Left lung (tissue), 10 donors: ENCODE measurements around the gene GPR78. TPM values are rescaled to one million over a fixed set of nuclear protein-coding genes. Genes with fewer than 3 reads are reported as not detected.
A peak's percentile ranks its signal among the peaks of the same experiment; 100 is the strongest.

Experiments used
- ATAC-seq: fragments of 200-7000 bp; cut with Tn5 transposase; one replicate; pipeline ENCODE4 v1.9.1; 2020; ENCODE audit warnings: moderate library complexity
- DNase-seq, 4 donors: peaks; one replicate each; pipeline ENCODE4 v3.0.0-alpha.2; 2013 to 2020
- H3K27ac ChIP-seq, 2 donors: fragments of 200-600 bp; sonication (generic) in 1 of 2; one replicate each; pipeline versions ENCODE4 v1.5.0 to v1.8.0; 2020 to 2021
- H3K27me3 ChIP-seq, 2 donors: fragments of 200-600 bp; sonication (generic) in 1 of 2; one replicate each; pipeline versions ENCODE4 v1.5.0 to v1.8.0; 2020 to 2021
- H3K36me3 ChIP-seq, 2 donors: fragments of 200-600 bp; sonication (generic) in 1 of 2; one replicate each; pipeline versions ENCODE4 v1.5.0 to v1.8.0; 2020 to 2021
- H3K4me1 ChIP-seq, 2 donors: fragments of 200-600 bp; one replicate each; pipeline ENCODE4 v1.8.0; 2021
- H3K4me3 ChIP-seq, 2 donors: fragments of 200-600 bp; sonication (generic) in 1 of 2; one replicate each; pipeline versions ENCODE4 v1.5.0 to v1.8.0; 2020 to 2021; ENCODE audit warnings: mild to moderate bottlenecking in 1 of 2
- H3K9me3 ChIP-seq, 2 donors: fragments of 200-600 bp; sonication (generic) in 1 of 2; one replicate each; pipeline versions ENCODE4 v1.5.0 to v1.8.0; 2020 to 2021
- intact Hi-C, 2 donors: fragments of 100-400 bp; cut with DNase I; formaldehyde crosslinking; loops; one replicate each; pipeline versions ENCODE4 v1.11.2 to v1.14.2; 2022
- polyA plus RNA-seq, 6 donors: library from polyadenylated mRNA; unstranded; fragments of 120-200 nt; gene quantifications; one replicate each; pipeline ENCODE4 v1.2.1, GENCODE V29; 2013; ENCODE audit not compliant: insufficient read length in 6 of 6
- total RNA-seq, 2 donors: library from RNA; stranded (reverse); fragmentation: NEBNext Ultra II Directional; extraction: Animal tissue kit (Norgen Biotek cat#: 25700); gene quantifications; one replicate each; pipeline ENCODE4 v1.2.1, GENCODE V29; 2021
- TF ChIP-seq, protein P1 (sequence below), 2 donors: fragments of 200-600 bp; sonication (generic) in 1 of 2; IDR thresholded peaks; one replicate each; pipeline versions ENCODE4 v1.5.0 to v1.8.0; 2021; ENCODE audit warnings: antibody characterized with exemption in 2 of 2
- donor health status: DM: no; HTN: yes; CAD: no.
- donor health status: DM: no; HTN: no; CAD: no.

Gene GPR78
- total and polyA plus RNA-seq, 8 donors = 0.07 to 0.67 (median 0.11) TPM

DNA sequence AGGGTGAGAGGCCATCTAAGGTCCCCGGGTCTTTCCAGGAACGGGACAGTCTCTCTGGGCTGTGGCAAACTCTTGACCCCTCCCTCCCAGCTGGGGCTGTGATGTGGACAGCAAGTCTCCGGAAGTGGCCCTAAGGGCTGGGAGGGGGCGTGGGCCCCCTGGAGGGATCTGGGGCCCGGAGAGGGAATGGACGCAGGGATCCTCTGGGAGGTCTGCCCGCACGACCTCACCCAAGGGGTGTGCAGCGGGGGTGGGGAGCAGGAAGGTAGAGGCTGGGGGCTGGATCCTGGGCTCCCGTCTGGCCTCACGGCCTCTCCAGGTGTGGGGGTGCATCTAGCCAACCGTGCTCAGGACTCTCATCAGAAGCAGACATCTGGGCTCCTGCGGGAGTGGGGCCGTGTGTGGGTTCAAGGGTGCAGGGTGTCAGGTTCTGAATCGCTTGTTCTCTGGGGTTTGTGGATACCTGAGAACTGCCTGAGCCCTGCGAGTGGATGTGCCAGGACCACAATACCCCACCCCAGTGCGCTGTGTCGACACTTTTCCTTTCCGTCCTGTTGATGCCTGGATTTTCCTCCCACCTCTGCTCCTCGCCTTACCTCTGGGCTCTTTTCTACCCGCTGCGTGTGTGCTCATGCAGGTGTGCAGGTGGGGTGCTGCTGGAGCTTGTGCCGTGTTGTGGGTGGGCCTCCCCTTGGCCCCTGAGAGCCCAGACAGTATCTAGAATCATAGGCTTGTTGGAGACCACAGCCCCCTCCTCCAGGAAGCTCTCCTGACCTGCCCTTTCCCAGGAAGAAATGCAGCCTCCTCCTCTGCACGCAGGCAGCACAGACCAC lies 13.3 kb downstream of the GPR78 start:
- TF ChIP-seq, protein P1, sequence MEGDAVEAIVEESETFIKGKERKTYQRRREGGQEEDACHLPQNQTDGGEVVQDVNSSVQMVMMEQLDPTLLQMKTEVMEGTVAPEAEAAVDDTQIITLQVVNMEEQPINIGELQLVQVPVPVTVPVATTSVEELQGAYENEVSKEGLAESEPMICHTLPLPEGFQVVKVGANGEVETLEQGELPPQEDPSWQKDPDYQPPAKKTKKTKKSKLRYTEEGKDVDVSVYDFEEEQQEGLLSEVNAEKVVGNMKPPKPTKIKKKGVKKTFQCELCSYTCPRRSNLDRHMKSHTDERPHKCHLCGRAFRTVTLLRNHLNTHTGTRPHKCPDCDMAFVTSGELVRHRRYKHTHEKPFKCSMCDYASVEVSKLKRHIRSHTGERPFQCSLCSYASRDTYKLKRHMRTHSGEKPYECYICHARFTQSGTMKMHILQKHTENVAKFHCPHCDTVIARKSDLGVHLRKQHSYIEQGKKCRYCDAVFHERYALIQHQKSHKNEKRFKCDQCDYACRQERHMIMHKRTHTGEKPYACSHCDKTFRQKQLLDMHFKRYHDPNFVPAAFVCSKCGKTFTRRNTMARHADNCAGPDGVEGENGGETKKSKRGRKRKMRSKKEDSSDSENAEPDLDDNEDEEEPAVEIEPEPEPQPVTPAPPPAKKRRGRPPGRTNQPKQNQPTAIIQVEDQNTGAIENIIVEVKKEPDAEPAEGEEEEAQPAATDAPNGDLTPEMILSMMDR (IDR thresholded peaks at IDR 0.05) = no peak
- Histone ChIP-seq H3K27ac (no peak overlapping the region), H3K9me3 (no peaks in the 10 kb centered on the region), H3K4me1 (peaks cover 0 to 7% of the 10 kb centered on the region in 2 donors), H3K4me3 (peak overlapping the region; percentile 2 to 25), H3K27me3 (peaks cover 14 to 66% of the 10 kb centered on the region in 2 donors), H3K36me3 (no peaks in the 10 kb centered on the region)
- ATAC-seq (no peak), DNase-seq (peak in 1 of 4 donors; percentile 65)
- intact Hi-C loops = no loop called here

DNA sequence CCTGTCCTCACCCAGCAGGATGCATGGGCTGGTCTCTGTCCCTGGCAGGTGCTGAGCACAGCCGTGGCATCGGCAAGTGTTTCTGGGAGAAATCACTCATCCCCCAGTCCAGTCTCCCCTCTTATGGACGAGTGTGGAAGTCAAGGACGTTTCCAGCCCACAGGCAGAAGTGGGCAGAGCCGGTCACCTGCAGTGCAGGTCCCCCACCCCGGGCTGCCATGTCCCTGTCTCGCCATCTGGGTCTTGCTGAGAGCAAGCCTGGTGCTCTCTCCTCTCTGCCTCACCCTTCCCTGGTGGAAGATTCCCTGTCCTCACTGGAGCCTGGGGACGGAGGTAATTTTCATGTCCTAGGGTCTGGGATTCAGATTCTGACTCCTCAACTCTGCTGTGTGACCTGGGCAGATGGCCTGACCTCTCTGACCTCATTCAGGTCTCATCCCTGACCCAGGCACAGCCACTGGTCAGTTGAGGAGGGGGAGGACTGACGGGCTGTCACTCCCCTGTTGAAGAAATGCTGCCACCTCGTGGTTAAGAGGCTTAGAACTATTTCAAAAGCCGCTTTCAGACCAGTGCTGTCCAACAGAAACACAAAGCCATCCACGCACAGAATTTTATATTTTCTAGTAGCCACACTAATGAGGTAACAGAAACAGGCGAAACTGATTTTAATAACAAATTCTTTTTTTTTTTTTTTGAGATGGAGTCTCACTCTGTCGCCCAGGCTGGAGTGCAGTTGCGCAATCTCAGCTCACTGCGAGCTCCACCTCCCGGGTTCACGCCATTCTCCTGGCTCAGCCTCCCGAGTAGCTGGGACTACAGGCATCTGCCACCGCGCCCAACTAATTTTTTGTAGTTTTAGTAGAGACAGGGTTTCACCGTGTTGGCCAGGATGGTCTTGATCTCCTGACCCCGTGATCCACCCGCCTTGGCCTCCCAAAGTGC lies 14.2 kb downstream of the GPR78 start:
- H3K27ac ChIP-seq = no peak overlapping the region
- DNase-seq (peak in 3 of 4 donors; percentile 48 to 76 (median 53)), ATAC-seq (peak; percentile 77)
- intact Hi-C loops = loop anchor here in 1 of 2 donors (5.0 kb wide), 1 partner anchor 127 kb away; no protein-coding TSS in a partner anchor
- H3K4me3 ChIP-seq = no peak overlapping the region
- peaks cover 0 to 7% of the 10 kb centered on the region in 2 donors for H3K4me1 ChIP-seq
- no peaks in the 10 kb centered on the region for H3K9me3 ChIP-seq
- TF ChIP-seq, protein P1 (IDR thresholded peaks at IDR 0.05) = peak; percentile 48 to 52
- peaks cover 14 to 58% of the 10 kb centered on the region in 2 donors for H3K27me3 ChIP-seq
- no peaks in the 10 kb centered on the region for H3K36me3 ChIP-seq

DNA sequence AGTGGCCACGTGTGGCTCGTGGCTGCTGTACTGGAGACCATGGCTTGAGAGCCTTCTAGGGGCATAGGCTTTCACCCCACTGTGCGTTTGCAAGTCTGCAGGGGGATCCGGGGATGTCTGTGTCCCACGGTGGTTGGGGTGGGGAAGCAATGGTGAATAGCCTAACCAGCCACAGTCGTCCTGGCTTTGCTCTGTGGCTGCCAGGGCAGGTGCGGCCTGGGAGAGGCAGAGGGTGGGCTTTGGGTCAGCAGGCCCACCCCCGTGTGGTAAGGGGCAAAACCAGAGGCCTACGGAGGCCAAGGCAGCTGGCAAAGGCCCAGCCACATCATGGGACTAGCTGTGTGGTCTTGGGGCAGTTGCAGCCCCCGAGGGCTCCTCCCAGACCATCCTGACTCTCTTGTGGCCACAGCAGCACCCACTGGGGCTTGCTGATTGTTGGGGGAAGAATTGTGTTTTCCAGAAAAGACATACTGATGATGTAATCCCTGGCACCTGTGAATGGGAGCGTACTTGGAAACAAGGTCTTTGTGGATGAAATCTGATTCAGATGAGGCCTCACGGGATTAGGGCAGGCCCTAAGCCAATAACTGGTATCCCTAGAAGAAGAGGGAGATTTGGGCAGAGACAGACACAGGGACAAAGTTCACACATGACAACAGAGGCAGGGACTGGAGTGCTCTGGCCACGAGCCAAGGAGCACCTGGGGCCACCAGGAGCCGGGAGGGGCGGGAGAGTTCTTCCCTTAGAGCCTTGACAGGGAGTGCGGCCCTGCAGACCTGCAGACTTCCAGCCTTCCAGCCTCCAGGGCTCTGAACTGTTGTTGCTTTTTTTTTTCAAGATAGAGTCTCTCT lies 15.3 kb downstream of the GPR78 start:
- Histone ChIP-seq H3K9me3 (no peaks in the 10 kb centered on the region), H3K27me3 (peaks cover 14 to 47% of the 10 kb centered on the region in 2 donors), H3K4me3 (no peak overlapping the region), H3K36me3 (no peaks in the 10 kb centered on the region), H3K4me1 (peaks cover 0 to 7% of the 10 kb centered on the region in 2 donors), H3K27ac (no peak overlapping the region)
- DNase-seq (peak in 1 of 4 donors; percentile 39), ATAC-seq (no peak)
- TF ChIP-seq, protein P1 (IDR thresholded peaks at IDR 0.05) = no peak
- intact Hi-C loops = loop anchor here in 1 of 2 donors (5.0 kb wide), 1 partner anchor 128 kb away; no protein-coding TSS in a partner anchor

DNA sequence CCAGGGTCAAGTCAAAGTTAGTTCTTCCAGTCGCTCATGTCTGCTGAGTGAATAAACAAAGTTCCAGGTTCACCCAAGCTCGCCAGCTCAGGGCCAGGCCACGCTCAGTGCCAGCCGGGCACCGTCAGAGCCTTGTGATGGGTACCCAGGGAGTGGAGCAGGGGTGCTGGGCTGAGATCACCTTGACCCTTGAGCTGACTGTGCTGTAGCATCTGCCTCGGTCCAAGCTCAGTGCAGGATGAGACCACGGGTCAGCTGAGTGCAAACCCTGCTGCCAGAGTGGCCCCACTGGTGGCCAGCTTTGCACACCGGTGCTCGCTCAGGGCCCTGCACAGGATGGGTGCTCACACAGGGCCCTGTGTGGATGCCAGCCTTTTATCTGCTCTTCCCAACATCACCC lies 16.7 kb downstream of the GPR78 start:
- Histone ChIP-seq H3K36me3 (no peaks in the 10 kb centered on the region), H3K27me3 (peaks cover 14 to 33% of the 10 kb centered on the region in 2 donors), H3K4me1 (peaks cover 0 to 7% of the 10 kb centered on the region in 2 donors), H3K4me3 (no peak overlapping the region), H3K27ac (no peak overlapping the region), H3K9me3 (no peaks in the 10 kb centered on the region)
- ATAC-seq (no peak), DNase-seq (peak in 1 of 4 donors; percentile 58)
- intact Hi-C loops = loop anchor here in 1 of 2 donors (5.0 kb wide), 1 partner anchor 130 kb away; no protein-coding TSS in a partner anchor
- TF ChIP-seq, protein P1 (IDR thresholded peaks at IDR 0.05) = no peak
